Measurements from ENCODE around the gene ABLIM1.

ABLIM1 gene

DNA sequence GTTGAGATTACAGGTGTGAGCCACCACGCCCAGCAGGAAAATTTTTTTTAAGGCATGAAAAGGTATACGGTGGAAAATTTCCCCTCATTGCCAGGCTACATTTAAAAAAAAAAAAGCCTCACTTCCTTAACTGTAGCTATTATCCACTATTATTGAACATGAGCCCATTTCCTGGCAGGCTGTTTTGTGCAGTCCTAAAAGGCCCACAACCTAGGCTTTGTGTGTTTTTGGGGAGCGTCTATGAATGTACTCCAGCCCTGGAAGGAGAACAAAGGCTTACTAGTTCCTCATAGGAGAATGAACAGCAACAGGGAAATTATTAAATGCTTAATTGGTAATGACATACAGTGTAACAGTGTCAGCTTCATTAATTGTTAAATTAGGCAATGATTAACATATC is 111.0 kb downstream of the ABLIM1 start:
- DNase-seq (ENCODE audit: low read depth, low spot score): no peak

DNA sequence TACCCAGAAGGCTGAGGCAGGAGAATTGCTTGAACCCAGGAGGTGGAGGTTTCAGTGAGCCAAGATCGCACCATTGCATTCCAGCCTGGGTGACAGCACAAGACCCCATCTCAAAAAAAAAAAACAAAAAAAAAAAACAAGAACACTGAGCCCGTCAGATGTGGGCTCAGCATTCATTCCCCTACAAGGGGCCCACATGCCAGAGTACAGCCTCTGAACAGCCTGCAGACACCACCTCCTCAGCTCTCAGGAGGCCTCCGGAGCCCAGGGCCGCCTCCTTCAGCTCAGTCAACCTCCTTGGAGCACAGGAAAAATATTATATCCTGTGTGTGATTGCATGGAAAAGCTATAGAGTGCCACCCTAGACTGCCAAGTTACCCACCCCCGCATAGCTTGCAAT is 112.3 kb downstream of the ABLIM1 start:
- no peak for DNase-seq (ENCODE audit: low read depth, low spot score)

DNA sequence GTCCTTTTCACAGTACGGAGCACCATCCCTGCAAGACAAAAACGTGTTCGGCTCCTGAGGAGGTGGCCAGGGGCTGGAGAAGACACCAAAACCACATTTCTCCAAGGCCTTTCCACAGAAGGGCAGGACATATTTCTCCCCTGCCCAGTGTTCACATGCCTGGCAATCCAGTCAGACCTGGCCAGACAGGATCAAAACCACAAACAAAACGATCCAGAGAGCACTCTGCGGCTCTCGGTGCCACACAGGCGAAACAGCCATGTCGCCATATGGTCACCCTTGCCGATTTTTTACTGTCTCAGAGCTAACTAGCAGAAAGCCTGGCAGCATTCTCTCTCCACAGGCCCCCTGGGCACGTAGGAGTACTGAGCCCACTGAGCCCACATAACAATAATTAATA is 113.0 kb downstream of the ABLIM1 start:
- no peak for DNase-seq (ENCODE audit: low read depth, low spot score)

DNA sequence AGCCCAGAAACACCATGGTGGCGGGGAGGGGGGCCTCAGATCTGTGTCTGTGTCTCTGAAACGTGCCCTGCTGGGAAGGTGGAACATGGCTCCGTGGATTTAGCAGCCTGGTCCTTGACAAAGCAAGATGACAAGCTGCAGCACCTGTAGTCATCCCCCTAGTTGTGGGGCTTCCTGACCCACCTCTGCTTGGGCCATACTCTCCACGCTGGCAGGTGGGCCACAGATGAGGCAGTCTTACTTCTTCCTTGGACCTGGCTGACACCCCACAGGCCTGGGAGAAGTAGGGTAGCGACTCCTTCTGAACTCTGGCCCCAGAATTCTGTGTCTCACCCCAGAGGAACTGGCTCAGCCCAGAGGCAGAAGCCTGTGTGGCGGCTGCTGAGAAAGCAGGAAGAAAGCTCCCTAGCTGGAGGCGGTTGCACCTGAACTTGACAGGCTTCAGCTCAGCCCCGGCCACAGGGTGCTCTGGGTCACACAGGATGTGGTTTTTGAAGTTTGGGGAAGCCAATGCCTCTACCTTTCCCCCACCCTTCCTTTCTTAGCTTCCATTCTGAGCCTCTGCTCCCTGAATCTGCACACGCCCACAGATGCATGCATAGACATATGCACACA is 113.9 kb downstream of the ABLIM1 start:
- no peak for DNase-seq (ENCODE audit: low read depth, low spot score)

DNA sequence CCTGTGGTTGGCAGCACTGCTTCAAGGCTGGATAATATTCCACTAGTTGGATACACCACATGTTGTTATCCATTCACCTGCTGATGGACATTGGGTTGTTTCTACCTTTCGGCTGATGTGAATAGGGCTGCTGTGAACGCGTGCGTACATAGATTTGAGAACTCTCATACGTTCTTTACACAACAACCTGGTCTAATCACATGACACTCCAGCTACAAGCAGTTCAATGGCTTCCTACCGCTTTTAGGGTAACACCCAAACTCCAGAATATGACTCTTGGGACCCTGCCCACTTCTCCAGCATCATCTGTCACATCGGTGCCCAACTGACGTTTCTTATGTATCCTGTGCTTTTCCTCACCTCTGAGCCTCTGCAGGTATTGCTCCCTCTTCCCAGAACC is 114.6 kb downstream of the ABLIM1 start:
- no peak for DNase-seq (ENCODE audit: low read depth, low spot score)

DNA sequence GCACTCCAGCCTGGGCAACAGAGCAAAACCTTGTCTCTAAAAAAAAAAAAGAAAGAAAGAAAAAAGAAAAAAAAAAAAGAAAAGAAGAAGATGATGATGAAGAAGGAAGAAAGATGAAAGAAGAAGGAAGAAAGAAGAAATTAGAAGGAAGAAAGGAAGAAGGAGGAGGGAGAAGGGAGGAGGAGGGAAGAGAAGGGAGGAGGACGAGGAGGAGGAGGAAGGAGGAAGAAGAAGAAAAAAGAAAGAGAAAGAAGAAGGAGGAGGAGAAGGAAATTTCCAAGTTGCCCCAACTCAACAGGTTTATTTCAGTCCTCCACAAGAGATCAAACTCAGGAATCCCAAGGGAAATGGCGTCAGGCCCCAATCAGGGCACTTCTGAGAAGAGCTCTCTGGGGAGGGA is 115.7 kb downstream of the ABLIM1 start:
- DNase-seq (ENCODE audit: low read depth, low spot score): no peak

DNA sequence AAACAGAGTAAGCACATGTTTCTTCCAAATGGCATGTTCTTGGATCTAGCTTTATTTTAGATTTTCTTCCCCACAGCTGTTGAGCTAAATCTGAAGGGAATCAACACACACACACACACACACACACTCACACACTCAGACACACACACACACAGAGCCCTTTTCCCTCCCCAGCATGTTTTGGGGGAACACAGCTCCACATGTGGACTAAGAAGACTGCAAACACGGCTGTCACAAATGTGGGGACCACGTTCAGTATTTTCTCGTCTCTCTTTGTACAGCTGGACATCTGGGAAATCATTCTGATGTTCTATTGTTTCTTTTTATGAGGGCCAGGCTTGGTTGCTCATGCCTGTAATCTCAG is 116.3 kb downstream of the ABLIM1 start:
- no peak for DNase-seq (ENCODE audit: low read depth, low spot score)

DNA sequence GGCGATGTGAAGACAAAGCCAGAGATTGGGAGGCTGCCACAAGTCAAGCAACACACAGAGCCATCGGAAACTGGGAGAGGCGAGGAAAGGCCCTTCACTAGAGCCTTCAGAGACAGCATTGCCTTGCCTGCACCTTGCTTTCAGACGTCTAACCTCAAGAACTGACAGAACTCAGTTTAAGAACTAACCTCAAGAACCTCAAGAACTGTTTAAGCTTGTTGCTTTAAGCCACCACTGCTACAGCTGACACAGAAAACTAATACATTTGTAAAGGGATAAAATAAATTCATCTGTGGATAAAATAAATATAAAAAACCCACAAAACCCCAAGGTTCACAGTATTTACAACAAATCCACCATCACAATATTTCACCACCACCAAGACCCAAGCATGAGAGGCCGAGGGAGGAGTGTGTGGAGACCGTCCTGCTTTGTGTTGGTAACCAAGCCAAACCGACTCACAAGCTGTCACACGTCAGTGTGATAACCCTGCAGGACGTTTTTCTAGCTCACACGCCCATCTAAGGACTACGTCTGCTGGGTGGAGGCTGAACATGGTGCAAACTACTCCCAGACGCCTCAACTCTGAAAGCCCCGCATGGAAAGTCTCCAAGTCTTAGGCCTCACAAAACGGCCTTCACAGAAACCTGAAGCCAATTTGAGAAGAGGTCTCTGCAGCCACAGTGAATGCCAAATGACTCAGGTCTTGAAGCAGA is 116.8 kb downstream of the ABLIM1 start:
- no peak for DNase-seq (ENCODE audit: low read depth, low spot score)

DNA sequence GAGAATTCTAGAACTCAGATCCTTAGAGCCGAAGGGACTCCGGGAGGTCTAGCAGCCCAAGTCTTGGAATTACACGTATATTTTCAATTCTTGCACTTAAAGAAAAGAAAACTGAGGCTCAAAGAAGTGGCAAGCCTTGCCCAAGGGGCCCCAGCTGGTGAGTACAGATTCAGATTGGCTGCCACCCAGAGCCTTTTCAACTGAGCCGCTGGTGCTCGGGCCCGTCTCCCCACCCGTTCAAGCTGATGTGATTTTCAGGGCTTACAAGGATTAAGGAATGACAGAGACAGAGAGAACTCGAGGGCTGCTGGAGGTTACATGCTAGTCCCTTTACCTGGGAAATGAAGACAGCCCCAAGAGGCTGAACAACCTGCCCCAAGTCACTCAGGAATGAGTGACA is 117.8 kb downstream of the ABLIM1 start:
- no peak for DNase-seq (ENCODE audit: low read depth, low spot score)

DNA sequence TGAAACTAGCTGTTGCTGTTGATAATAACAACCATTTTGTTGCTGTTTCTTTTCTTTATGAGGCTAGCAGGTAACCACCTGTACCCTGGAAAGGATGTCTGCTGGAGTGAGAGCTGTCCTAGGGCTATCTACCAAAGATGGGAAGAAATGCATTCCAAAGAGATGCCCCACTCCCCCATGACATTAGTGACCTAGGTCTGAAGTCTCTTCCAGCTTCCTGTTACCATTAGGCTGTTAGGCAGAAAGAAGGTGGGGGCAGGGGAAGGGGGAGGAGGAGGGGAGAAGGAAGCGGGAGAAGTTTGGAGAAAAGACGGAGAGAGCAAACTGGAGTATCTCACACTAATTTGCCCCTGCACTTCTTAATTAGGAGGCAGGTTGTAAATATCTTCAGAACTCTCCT is 118.5 kb downstream of the ABLIM1 start:
- no peak for DNase-seq (ENCODE audit: low read depth, low spot score)

DNA sequence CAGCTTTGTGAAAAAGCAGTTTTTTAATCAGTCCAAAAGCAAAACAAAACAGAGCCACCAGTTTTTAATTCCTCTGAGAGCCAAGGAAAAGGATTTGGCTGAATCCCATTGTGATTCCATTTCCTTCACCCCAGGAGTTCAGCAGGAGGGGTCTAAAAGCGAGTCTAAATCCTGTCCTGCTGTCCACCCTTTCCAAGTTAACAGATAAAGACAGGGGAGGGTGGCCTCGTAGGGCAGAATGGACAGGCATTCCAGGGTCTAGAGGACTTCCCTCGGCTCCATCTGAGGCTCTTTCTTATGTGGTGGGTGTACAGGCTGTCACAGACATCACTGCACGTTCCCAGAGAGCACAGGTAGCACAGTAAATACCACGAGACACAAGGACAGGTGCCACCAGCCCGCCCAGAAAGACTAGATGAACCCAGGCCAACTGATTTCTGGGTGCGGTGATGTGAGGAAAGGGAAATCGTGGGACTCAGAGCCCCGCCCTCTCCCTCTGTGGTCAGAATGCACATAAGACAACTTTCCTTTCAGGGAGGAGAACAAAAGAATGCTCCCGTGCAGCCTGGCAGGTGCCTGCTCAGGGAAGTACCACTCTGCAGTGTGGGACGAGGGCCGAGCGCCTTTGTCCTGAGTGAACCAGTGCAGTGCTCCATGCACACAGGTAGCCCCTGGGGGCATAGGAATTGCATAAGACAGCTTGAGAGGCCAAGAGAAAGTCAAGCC is 119.7 kb downstream of the ABLIM1 start:
- DNase-seq (ENCODE audit: low read depth, low spot score): no peak

DNA sequence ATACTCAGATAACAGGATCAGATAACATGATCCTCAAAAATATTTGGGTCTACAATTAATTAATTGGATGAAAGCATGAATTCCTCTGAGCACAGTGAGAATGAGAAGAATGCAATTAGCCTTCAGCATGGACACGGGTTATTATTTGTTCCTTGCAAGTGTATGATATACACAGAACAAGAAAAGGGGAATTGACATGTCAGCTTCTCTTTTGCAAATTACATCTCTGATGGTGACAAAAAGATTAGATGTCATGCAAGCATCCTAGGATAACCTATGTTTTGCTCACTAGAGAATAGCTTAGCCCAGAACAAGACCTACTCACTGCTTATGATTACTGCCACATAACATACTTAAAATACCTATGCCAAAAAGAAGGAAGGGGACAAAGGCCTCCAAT is 120.3 kb downstream of the ABLIM1 start:
- no peak for DNase-seq (ENCODE audit: low read depth, low spot score)

DNA sequence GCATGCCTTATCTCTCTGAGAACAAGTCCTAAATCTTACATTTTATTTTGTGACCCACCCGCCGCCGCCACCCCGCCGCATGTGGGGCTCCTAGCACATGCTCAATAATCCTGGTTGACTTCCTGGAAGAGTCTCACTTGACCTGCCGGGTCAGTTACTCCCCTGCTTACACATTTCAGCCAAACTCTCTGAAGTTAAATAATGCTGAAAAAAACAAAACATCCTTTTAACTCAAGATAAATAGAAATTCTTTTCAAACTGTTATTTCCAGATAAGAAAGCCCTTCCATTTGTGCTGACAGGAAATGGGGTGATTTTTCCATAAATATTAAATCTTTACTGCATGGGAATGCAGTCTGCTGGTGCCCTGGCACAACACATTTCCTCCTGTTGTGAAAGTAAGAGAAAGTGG is 123.5 kb downstream of the ABLIM1 start:
- no peak for DNase-seq (ENCODE audit: low read depth, low spot score)

DNA sequence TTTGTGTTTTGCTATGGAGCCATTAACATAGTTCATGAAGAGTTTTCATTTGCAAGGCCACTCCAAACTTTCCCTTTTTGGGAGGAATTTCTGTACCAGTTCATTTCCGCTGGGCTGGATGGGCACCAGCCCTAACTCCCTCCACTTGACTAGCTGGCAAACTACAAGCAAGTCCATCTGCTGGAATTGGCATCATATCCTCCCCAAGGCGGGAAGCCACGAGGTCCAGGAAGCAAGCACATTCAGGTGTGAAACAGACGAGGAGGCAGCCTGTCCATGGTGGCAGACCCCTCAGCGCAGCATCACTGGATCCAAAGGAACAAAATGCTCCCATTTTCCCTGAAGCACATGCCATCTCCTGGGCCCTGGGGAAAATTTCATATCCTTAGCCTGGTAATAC is 125.8 kb downstream of the ABLIM1 start:
- DNase-seq (ENCODE audit: low read depth, low spot score): no peak

DNA sequence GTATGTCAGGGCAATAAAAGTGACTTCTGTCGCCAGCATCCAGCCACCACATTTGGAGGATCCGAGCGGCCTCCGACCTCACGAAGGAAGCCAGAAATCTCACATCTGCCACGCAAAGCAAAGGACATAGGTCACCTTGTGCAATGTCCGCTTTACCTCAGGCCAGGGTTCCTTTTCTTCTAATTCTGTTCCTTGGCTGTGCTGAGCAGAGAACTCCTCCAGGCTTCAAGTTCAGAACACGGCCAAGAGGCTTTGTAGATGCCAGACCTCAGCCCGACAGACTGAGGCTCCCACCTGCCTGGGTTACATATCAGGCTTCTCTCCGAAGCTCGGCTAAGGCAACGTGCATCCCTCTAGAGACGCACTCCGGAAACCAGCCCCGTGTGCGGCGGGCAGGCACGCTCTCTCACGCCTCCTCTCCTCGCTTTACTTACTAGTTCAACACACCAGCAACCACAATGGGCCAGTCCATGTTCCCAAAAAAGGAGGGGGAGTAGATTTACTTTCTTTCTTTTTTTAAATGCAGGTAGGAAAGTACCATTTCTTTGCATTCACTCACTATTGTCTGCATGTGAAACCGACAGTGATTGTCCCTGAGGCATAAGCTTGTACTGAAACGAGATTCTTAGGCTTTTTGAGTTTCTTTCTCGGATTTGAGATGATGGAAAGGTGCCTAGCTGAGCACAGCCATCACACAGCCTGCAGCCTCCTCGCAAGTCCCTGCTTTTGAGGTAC is 131.4 kb downstream of the ABLIM1 start:
- DNase-seq (ENCODE audit: low read depth, low spot score): peak; percentile 89

DNA sequence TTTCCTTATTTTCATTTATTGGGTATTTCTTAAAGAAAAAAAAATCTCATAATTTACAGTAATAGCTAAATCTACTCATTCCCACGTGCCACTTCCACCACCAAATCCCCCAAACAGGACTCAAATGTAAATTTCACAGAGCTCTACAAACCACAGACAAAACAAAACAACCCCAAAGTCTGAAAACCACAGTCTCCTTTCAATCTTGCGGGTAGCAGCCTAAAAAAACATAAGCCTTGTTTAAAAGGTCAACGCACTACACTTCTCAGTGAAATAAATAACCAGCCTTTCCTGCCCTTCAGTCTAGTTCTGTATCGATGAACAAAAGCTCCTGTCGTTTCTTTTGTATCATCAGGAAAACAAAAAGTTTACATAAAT is 132.0 kb downstream of the ABLIM1 start:
- no peak for DNase-seq (ENCODE audit: low read depth, low spot score)

DNA sequence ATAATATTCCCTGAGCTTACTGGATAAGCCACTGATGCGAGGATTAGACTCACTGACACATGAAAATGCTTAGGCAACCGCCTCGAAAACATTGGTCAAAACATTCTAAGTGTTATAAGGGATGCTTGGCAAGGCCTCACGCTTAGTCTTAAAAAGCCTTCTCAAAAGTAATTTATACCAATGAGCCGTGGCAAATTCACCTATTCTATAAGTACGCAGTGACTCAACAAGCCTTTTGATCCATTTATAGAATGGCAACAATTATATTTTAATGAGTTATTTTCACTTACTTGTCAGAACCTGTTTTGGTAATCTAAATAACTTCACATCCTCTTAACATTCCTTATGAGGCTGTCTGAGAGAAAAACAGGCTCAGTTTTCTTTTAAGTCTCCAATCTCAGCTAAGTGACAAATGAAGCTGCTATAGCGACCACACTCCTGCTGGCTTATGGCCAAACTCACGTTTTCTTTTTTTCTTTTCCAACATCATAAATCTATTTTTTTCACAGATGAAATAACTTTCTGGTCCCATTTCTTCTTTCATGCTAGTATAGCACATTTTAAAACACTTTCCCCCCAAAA is 132.6 kb downstream of the ABLIM1 start:
- DNase-seq (ENCODE audit: low read depth, low spot score): no peak

DNA sequence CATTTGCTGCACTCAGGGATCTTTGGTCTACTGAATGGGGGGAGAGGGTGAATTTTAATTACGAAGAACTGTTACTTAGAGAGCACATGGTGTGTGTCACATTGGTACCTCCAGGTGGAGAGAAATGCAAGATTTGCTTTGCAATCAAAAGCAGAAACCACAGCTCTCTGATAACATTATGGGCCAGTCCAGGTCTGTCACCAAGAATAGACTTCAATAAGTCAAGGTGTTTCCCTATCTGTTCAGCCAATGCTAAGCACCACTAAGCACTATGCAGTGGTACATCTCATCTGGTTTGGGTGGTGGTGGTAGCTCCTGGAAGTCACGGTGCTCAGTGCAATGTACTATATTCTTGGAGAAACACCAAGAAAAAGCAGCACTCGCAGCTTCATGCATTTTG is 134.2 kb downstream of the ABLIM1 start:
- no peak for DNase-seq (ENCODE audit: low read depth, low spot score)

DNA sequence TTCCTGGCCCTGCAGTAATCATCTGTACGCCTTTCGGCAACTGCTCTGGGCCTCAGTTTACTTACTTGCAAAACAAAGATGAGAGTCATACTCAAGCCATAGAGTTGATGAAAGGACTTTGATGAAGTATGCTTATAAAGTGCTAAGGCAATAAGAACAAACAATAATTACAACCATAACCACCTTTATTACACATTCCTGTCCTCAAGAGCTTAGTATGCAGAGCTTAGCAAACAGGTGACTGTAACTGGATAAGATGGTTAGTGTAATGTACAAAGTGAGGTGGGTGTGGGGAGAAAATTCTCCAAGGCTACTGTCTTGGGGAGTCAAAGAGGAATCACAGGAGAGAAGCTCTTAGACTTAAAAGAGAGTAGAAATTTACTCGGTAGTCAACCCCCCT is 136.8 kb downstream of the ABLIM1 start:
- DNase-seq (ENCODE audit: low read depth, low spot score): no peak

DNA sequence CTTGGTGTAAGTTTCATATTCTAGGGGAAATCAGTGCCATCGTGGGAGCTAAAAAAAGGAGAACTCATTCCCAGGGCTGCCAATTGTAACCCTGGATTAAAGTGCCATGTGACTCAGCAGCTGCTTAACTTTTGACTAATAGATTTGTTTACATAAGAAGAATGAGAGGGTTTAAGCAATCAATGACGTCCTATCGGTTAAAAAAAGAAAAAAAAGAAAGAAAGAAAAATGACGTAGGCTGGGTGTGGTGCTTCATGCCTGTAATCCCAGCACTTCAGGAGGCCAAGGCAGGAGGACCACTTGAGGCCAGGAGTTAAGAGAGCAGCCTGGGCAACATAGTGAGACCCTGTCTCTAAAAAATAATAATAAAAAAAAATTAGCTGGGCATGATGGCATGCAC is 137.6 kb downstream of the ABLIM1 start:
- no peak for DNase-seq (ENCODE audit: low read depth, low spot score)

DNA sequence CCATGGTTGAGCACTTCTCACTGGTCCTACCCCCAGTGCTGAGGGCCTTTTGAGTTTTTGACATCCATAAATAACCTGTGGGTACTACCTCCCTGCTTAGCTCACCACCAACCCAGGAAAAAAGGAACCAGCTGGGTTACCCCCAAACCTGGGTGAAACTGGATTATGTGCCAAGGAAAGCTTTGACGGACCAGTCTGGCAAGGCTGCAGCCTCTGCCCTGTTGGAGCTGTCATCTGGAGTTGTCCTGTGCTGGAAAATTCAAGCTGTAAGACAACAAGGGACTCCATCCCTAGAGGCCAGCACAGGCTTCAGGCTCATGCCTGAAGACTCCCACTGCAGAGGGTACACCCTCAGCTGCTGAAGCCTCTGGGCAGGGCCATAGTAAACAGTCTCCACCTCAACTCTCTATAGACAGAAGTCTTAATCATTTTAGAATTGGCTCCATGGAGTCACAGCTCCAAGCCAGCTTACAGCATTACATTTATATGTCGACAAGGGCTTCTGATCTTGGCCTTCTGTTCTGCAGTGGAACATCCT is 138.2 kb downstream of the ABLIM1 start:
- DNase-seq (ENCODE audit: low read depth, low spot score): no peak

DNA sequence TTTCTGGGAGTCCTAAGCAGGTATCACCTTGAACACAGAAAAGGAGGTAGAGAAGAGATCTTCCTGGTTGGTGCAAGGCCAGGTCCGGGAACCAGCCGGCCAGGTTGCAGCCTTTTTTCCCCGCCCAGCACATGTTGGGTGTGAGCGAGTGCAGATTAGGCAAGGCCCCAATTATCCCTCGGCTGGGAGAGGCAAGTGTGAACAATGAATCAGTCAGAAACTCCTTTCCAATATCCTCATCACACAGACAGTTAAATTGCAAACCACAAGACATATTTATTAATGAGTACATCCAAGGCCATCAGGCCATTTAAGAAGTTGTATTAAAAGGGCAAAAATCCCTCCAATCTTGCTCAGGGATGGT is 138.8 kb downstream of the ABLIM1 start:
- DNase-seq (ENCODE audit: low read depth, low spot score): no peak

Measured in iPS DF 19.7 (cell line).